ENCODE measurements around the gene RESP18.

- no peak for TF ChIP-seq CTCF (IDR thresholded peaks at IDR 0.05)
- no peak for TF ChIP-seq EZH2 (IDR thresholded peaks at IDR 0.05; ENCODE audit: borderline replicate concordance, insufficient read depth, low read depth, low read length, poor library complexity, severe bottlenecking)
These were observed 1.5 kb upstream of the RESP18 start for GRCh38 chr2:219334076-219334475.
